GM23338 (cell line): ENCODE measurements around the gene AOPEP. TPM values are rescaled to one million over a fixed set of nuclear protein-coding genes. Genes with fewer than 3 reads are reported as not detected.

Experiments
- ATAC-seq: fragments of 200-7000 bp; cut with Tn5 transposase; 3 replicates; pipeline ENCODE4 v1.9.1; 2020
- DNase-seq: peaks from one replicate; pipeline ENCODE4 v3.0.0-alpha.2; 2015; ENCODE audit warnings: low spot score
- H2AFZ ChIP-seq: fragments of 200-600 bp; sonication (generic); 2 replicates; pipeline ENCODE4 v1.8.0; 2016; ENCODE audit warnings: antibody characterized with exemption, mild to moderate bottlenecking, moderate library complexity
- H3F3A ChIP-seq: fragments of 200-600 bp; sonication (generic); replicated peaks from 2 replicates; pipeline ENCODE4 v1.8.0; 2017; ENCODE audit warnings: antibody characterized with exemption, mixed run types, low read depth
- H3K27ac ChIP-seq: fragments of 200-600 bp; sonication (generic); 2 replicates; pipeline ENCODE4 v1.6.1; 2016; ENCODE audit warnings: low read depth
- H3K27me3 ChIP-seq: fragments of 200-600 bp; sonication (generic); 2 replicates; pipeline ENCODE4 v1.8.0; 2016; ENCODE audit warnings: mild to moderate bottlenecking, mixed run types, moderate library complexity; ENCODE audit not compliant: insufficient read depth
- H3K36me3 ChIP-seq: fragments of 200-600 bp; sonication (generic); 2 replicates; pipeline ENCODE4 v1.8.0; 2016; ENCODE audit warnings: mild to moderate bottlenecking; ENCODE audit not compliant: insufficient read depth
- H3K4me1 ChIP-seq: fragments of 200-600 bp; sonication (generic); 2 replicates; pipeline ENCODE4 v1.8.0; 2016; ENCODE audit warnings: mild to moderate bottlenecking, moderate library complexity; ENCODE audit not compliant: insufficient read depth
- H3K4me2 ChIP-seq: fragments of 200-600 bp; sonication (generic); 2 replicates; pipeline ENCODE4 v1.7.1; 2017; ENCODE audit warnings: mixed run types
- H3K4me3 ChIP-seq: fragments of 200-600 bp; sonication (generic); 2 replicates; pipeline ENCODE4 v1.6.1; 2016; ENCODE audit warnings: mixed run types
- H3K79me2 ChIP-seq: fragments of 200-600 bp; sonication (generic); replicated peaks from 2 replicates; pipeline ENCODE4 v1.8.0; 2017; ENCODE audit warnings: mild to moderate bottlenecking; ENCODE audit not compliant: insufficient read depth
- H3K9me2 ChIP-seq: fragments of 200-600 bp; sonication (generic); 2 replicates; pipeline ENCODE4 v1.8.0; 2017; ENCODE audit not compliant: insufficient read depth
- H4K20me1 ChIP-seq: fragments of 200-600 bp; sonication (generic); replicated peaks from 2 replicates; pipeline ENCODE4 v1.8.0; 2017; ENCODE audit warnings: mild to moderate bottlenecking; ENCODE audit not compliant: insufficient read depth
- H3K27ac Mint-ChIP-seq: 2 replicates; pipeline ENCODE4 v1.8.0; 2020; ENCODE audit warnings: inconsistent platforms, mild to moderate bottlenecking, moderate library complexity, mixed read lengths
- H3K27me3 Mint-ChIP-seq: 3 replicates; pipeline ENCODE4 v1.8.0; 2022; ENCODE audit warnings: low read depth, mild to moderate bottlenecking, moderate library complexity, mixed read lengths, inconsistent platforms; ENCODE audit not compliant: insufficient read depth, poor library complexity
- H3K36me3 Mint-ChIP-seq: 3 replicates; pipeline ENCODE4 v1.8.0; 2021; ENCODE audit warnings: low read depth, mild to moderate bottlenecking, inconsistent platforms, moderate library complexity, mixed read lengths
- H3K4me1 Mint-ChIP-seq: 3 replicates; pipeline ENCODE4 v1.8.0; 2020; ENCODE audit warnings: mild to moderate bottlenecking, inconsistent platforms, mixed read lengths
- H3K4me3 Mint-ChIP-seq: 3 replicates; pipeline ENCODE4 v1.8.0; 2021; ENCODE audit warnings: moderate library complexity, mild to moderate bottlenecking, inconsistent platforms, mixed read lengths
- H3K9me3 Mint-ChIP-seq: 3 replicates; pipeline ENCODE4 v1.8.0; 2020; ENCODE audit warnings: moderate library complexity, mild to moderate bottlenecking, inconsistent platforms, mixed read lengths
- CREB1 ChIP-seq: fragments of 250-450 bp; sonication (Bioruptor Pico); IDR thresholded peaks from 2 replicates; pipeline ENCODE4 v1.5.0; 2020; ENCODE audit warnings: low read depth, mild to moderate bottlenecking, moderate library complexity
- ETS1 ChIP-seq: IDR thresholded peaks from 2 replicates; pipeline ENCODE4 v1.6.1; 2016; ENCODE audit warnings: antibody characterized with exemption
- EZH2 ChIP-seq: fragments of 200-600 bp; sonication (generic); IDR thresholded peaks from one replicate; pipeline ENCODE4 v1.8.0; 2017; ENCODE audit warnings: antibody characterized with exemption, mild to moderate bottlenecking, low read depth; ENCODE audit not compliant: unreplicated experiment
- EZH2phosphoT487 ChIP-seq: fragments of 200-600 bp; sonication (generic); IDR thresholded peaks from one replicate; pipeline ENCODE4 v1.8.1; 2018; ENCODE audit warnings: antibody characterized with exemption; ENCODE audit not compliant: unreplicated experiment
- JUNB ChIP-seq: IDR thresholded peaks from one replicate; pipeline ENCODE4 v1.6.1; 2016; ENCODE audit warnings: antibody characterized with exemption; ENCODE audit not compliant: unreplicated experiment
- NANOG ChIP-seq: IDR thresholded peaks from 2 replicates; pipeline ENCODE4 v1.6.1; 2016; ENCODE audit warnings: antibody characterized with exemption, borderline replicate concordance
- POLR2AphosphoS5 ChIP-seq: IDR thresholded peaks from 2 replicates; pipeline ENCODE4 v1.6.1; 2016; ENCODE audit warnings: antibody characterized with exemption, low read depth
- STAT1 ChIP-seq: IDR thresholded peaks from one replicate; pipeline ENCODE4 v1.6.1; 2016; ENCODE audit warnings: antibody characterized with exemption; ENCODE audit not compliant: unreplicated experiment
- ZNF114 ChIP-seq: fragments of 250-450 bp; sonication (Bioruptor Pico); IDR thresholded peaks from 2 replicates; pipeline ENCODE4 v1.5.0; 2020; ENCODE audit warnings: mild to moderate bottlenecking, moderate library complexity
- ZNF331 ChIP-seq: fragments of 250-450 bp; sonication (Bioruptor Pico); IDR thresholded peaks from 2 replicates; pipeline ENCODE4 v1.5.0; 2020; ENCODE audit warnings: low read depth, mild to moderate bottlenecking, moderate library complexity
- ZNF462 ChIP-seq: fragments of 250-450 bp; sonication (Bioruptor Pico); IDR thresholded peaks from 2 replicates; pipeline ENCODE4 v1.5.0; 2020; ENCODE audit warnings: mild to moderate bottlenecking, moderate library complexity
- polyA plus RNA-seq: library from polyadenylated mRNA; unstranded; fragments of >200 nt; fragmentation: Nextera tagmentation; extraction: Ambion mirVana; gene quantifications from 2 replicates; pipeline ENCODE4 v1.2.1, GENCODE V29; 2016
- total RNA-seq: library from RNA; depleted of rRNA; stranded (reverse); fragments of >200 nt; shearing (Covaris generic); gene quantifications from 2 replicates; pipeline ENCODE4 v1.2.3, GENCODE V29; 2014
- TF ChIP-seq, protein P1 (sequence below), 2 experiments: fragments of 200-600 bp in 1 of 2; sonication (generic) in 1 of 2; conservative IDR thresholded peaks; 2 replicates each; pipeline versions ENCODE4 v1.5.1 to v1.6.1; 2016 to 2017; ENCODE audit warnings: antibody characterized with exemption in 2 of 2, low read depth in 2 of 2, mild to moderate bottlenecking in 2 of 2, moderate library complexity in 1 of 2
- TF ChIP-seq, protein P2 (sequence below): IDR thresholded peaks from one replicate; pipeline ENCODE4 v1.6.1; 2018; ENCODE audit warnings: antibody characterized with exemption; ENCODE audit not compliant: unreplicated experiment

Gene AOPEP
- total and polyA plus RNA-seq, 2 experiments from 2014 or later, result 7.0 to 16.5 TPM

DNA sequence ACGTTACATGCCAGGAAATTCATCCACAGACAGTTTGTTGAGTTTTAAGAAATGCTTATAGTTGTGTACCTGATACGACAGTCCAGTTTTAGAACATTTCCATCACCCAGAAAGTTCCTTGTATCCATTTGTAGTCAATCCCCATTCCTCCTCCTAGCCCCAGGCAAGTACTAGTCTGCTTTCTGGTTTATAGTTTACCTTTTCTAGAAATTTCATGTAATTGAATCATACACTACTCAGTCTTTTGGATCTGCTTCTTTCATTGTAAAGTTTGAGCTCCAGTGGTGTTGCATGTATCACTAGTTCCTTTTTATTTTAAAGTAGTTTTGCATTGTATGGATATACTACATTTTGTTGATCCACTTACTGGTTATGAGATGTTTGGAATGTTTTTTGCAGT is 291.2 kb downstream of the AOPEP start:
- Mint-ChIP-seq H3K9me3 (no peaks in the 10 kb centered on the region), H3K27ac (no peak overlapping the region), H3K36me3 (no peaks in the 10 kb centered on the region; the same call in 2 of the 3 replicates), H3K4me1 (no peaks in the 10 kb centered on the region), H3K4me3 (no peak overlapping the region), H3K27me3 (no peaks in the 10 kb centered on the region)
- no peaks in the 10 kb centered on the region for H3K27me3 ChIP-seq
- H3K4me2 ChIP-seq, result no peak overlapping the region
- TF ChIP-seq EZH2phosphoT487 (no peak), ZNF331 (CRISPR knock-in tag) (no peak), POLR2AphosphoS5 (no peak), ETS1 (no peak), NANOG (no peak), ZNF462 (CRISPR knock-in tag) (no peak), STAT1 (no peak), JUNB (no peak), EZH2 (no peak), ZNF114 (CRISPR knock-in tag) (no peak), CREB1 (no peak)
- TF ChIP-seq, protein P1, sequence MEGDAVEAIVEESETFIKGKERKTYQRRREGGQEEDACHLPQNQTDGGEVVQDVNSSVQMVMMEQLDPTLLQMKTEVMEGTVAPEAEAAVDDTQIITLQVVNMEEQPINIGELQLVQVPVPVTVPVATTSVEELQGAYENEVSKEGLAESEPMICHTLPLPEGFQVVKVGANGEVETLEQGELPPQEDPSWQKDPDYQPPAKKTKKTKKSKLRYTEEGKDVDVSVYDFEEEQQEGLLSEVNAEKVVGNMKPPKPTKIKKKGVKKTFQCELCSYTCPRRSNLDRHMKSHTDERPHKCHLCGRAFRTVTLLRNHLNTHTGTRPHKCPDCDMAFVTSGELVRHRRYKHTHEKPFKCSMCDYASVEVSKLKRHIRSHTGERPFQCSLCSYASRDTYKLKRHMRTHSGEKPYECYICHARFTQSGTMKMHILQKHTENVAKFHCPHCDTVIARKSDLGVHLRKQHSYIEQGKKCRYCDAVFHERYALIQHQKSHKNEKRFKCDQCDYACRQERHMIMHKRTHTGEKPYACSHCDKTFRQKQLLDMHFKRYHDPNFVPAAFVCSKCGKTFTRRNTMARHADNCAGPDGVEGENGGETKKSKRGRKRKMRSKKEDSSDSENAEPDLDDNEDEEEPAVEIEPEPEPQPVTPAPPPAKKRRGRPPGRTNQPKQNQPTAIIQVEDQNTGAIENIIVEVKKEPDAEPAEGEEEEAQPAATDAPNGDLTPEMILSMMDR (conservative IDR thresholded peaks at IDR 0.05; ENCODE audit: low read depth in 2 of 2), result no peak
- TF ChIP-seq, protein P2, sequence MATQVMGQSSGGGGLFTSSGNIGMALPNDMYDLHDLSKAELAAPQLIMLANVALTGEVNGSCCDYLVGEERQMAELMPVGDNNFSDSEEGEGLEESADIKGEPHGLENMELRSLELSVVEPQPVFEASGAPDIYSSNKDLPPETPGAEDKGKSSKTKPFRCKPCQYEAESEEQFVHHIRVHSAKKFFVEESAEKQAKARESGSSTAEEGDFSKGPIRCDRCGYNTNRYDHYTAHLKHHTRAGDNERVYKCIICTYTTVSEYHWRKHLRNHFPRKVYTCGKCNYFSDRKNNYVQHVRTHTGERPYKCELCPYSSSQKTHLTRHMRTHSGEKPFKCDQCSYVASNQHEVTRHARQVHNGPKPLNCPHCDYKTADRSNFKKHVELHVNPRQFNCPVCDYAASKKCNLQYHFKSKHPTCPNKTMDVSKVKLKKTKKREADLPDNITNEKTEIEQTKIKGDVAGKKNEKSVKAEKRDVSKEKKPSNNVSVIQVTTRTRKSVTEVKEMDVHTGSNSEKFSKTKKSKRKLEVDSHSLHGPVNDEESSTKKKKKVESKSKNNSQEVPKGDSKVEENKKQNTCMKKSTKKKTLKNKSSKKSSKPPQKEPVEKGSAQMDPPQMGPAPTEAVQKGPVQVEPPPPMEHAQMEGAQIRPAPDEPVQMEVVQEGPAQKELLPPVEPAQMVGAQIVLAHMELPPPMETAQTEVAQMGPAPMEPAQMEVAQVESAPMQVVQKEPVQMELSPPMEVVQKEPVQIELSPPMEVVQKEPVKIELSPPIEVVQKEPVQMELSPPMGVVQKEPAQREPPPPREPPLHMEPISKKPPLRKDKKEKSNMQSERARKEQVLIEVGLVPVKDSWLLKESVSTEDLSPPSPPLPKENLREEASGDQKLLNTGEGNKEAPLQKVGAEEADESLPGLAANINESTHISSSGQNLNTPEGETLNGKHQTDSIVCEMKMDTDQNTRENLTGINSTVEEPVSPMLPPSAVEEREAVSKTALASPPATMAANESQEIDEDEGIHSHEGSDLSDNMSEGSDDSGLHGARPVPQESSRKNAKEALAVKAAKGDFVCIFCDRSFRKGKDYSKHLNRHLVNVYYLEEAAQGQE, result no peak
- H3K4me1 ChIP-seq, result no peaks in the 10 kb centered on the region
- 0 out of 2 replicates have a peak, but pooled peaks cover 3% of the 10 kb centered on the region for H3K36me3 ChIP-seq
- no peaks in the 10 kb centered on the region for H4K20me1 ChIP-seq
- DNase-seq (no peak), ATAC-seq (no peak)
- H3K27ac ChIP-seq, result no peak overlapping the region
- H2AFZ ChIP-seq, result no peak overlapping the region
- H3K9me2 ChIP-seq, result no peaks in the 10 kb centered on the region
- no peak overlapping the region for H3K4me3 ChIP-seq
- H3F3A ChIP-seq, result no peaks in the 10 kb centered on the region
- H3K79me2 ChIP-seq, result no peaks in the 10 kb centered on the region
